HFF-Myc (cell line): Measurements from ENCODE around the gene TTLL5.
A peak's percentile ranks its signal among the peaks of the same experiment; 100 is the strongest.

Experiments used
- DNase-seq: peaks from one replicate; pipeline ENCODE4 v3.0.0-alpha.2; 2011; ENCODE audit warnings: low read depth; ENCODE audit errors: extremely low read depth
- H3K4me3 ChIP-seq: replicated peaks from 2 replicates; pipeline ENCODE4 v1.5.1; 2011; ENCODE audit warnings: low read depth, mild to moderate bottlenecking, control low read depth, low read length
- TF ChIP-seq, protein P1 (sequence below): IDR thresholded peaks from 2 replicates; pipeline ENCODE4 v1.5.1; 2012; ENCODE audit warnings: mild to moderate bottlenecking, low read depth, low read length, control low read depth; ENCODE audit errors: missing control alignments

The TTLL5 gene

DNA sequence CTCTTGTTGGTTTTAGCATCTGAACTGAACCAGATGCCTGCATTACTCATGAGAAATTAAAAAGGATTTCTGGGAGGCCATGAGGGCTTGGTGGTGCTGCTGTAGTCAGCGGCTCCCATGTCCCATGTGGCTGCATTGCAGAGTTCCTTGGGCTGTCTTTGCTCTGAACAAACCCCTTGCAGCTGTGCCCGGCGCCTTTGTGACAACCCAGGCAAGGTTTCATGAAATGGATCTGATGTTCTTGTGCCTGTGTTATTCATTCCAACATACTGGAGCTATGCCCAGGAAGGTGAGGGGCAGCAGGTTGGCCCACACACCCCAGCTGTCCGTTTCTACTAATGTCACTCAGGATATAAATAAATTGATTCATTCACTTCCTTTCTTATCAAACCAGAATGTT is 280.0 kb downstream of the TTLL5 start:
- DNase-seq, result peak; percentile 11
- H3K4me3 ChIP-seq, result no peak overlapping the region
- TF ChIP-seq, protein P1, sequence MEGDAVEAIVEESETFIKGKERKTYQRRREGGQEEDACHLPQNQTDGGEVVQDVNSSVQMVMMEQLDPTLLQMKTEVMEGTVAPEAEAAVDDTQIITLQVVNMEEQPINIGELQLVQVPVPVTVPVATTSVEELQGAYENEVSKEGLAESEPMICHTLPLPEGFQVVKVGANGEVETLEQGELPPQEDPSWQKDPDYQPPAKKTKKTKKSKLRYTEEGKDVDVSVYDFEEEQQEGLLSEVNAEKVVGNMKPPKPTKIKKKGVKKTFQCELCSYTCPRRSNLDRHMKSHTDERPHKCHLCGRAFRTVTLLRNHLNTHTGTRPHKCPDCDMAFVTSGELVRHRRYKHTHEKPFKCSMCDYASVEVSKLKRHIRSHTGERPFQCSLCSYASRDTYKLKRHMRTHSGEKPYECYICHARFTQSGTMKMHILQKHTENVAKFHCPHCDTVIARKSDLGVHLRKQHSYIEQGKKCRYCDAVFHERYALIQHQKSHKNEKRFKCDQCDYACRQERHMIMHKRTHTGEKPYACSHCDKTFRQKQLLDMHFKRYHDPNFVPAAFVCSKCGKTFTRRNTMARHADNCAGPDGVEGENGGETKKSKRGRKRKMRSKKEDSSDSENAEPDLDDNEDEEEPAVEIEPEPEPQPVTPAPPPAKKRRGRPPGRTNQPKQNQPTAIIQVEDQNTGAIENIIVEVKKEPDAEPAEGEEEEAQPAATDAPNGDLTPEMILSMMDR, result no peak

DNA sequence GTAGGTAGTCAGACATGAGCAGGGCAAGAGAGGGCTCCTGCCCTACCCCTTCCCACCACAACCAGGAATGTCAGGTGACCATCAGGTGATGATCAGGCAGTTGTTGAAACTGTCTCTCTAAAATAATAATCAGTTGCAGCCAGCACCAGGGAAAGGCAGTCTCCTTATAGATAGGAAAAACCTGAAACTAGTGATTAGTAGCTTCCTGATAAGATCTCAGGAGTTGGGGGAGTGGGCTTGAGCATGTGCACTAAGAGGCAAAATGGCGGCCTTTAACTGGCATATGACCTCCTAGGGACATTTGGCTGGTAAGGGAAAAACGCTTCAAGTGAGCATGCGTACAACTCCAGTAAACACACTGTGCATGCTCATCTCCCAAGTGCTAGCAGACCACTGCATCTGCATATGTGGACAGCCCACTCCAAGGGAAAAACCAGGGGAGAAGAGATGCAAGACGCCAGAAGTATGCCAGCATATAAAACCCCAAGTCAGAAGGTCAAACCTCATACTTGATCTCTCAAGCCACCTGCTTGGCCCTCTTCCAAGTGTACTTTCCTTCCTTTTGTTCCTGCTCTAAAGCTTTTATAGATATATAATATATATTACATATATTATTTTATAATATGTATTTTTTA is 283.7 kb downstream of the TTLL5 start:
- no peak overlapping the region for H3K4me3 ChIP-seq
- DNase-seq, result no peak
- TF ChIP-seq, protein P1, result no peak

DNA sequence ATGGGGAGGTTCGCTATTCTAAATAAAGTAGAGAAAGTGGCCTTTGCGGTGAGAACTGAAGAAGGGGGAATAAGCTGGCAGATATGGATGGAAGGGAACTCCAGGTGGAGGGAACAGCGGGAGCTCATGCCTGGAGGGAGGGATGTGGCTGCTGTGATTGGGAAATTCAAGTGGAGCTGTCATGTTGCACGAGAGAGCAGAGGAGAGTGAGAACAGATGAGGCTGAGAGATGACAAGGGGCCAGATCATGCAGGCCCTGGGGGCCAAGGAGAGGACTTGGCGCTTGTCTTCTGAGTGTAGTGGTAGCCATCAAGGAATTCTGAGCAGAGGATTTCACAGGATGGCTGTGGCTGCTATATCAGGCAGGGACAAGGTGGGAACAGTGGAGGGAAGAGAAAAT is 285.7 kb downstream of the TTLL5 start:
- no peak overlapping the region for H3K4me3 ChIP-seq
- no peak for DNase-seq
- TF ChIP-seq, protein P1, result no peak

DNA sequence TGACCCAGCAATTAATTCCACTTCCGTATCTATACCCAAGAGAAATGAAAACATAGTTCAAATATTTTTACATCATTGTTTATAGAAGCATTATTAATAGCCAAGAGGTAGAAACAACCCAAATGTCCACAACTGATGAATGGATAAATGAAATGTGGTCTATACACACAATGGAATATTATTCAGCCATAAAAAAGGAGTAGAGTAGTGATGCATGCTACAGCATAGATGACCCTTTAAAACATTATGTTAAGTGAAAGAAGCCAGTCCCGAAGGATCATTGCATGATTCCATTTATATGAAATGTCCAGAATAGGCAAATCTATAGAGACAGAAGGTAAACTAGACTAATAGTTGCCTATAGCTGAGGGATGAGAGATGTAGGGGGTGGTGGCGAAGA is 291.4 kb downstream of the TTLL5 start:
- no peak overlapping the region for H3K4me3 ChIP-seq
- no peak for DNase-seq
- TF ChIP-seq, protein P1, result no peak

DNA sequence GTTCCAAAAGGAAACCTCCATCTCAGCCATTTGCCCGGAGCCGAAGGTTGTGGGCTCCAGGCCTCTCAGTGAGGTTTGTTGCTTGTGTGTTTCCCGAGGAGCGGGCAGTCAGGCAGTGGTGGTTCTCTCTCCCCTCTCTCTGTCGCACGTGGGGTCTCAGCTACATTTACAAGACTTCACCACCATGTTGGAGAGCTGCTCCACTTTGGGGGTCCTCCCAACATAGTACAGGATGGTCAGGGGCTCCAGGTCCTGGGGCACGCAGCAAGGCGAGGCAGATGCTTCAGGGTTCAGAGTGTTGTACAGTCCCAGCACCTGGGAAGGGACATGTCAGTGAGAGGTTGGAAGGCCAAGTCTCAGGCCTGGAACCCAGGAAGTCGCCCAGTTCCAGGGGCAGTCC is 298.0 kb downstream of the TTLL5 start:
- no peak overlapping the region for H3K4me3 ChIP-seq

DNA sequence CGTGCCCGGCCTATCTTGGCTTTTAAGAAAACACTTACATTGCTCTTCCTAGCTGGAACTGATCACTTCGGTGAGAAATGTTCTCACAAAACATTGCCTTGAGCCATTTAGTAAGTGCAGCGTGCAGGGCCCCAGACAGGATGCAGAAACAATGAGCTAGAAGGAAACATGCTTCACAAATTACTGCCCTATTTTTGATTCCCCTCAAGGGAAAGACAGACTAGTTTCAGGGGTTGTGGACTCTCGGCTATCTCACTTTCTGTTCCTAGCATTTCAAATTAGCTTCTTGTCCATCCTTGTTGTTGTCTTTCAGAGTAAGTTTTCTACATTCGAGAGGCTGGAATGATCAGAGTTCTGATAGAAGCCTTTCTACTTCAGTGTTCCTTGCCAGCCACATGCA is 299.2 kb downstream of the TTLL5 start:
- TF ChIP-seq, protein P1, result no peak
- no peak for DNase-seq
- no peak overlapping the region for H3K4me3 ChIP-seq

More for the DNA sequence above, 298.0 kb downstream of the TTLL5 start:
- TF ChIP-seq, protein P1, result no peak
- no peak for DNase-seq

DNA sequence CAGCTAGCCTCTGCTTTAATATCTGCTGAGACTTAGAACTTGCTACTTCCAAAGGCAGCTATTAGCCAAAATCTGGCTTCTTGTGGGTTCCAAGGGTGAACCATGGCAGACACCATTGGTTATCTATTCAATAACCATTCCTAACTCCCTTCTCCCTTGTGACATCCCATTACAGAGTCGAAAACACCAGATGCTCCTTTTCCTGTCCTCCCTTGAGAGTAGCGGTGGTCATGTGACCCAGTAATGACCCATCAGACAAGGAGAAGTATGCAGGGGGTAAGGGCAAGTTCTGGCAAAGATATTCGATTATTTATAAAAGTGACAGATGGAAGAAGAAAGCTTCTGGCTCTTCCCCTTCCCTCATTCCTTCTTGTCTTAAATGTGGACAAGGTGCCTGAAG is 300.6 kb downstream of the TTLL5 start:
- TF ChIP-seq, protein P1, result no peak
- H3K4me3 ChIP-seq, result no peak overlapping the region
- no peak for DNase-seq
